Activated CD4-positive, CD25-positive, alpha-beta regulatory T cell treated with anti-CD3 and anti-CD28 coated beads, Interleukin-2, amount 50 U/mL, for 16 hours (primary cell): ENCODE measurements around the gene RPL41.
"Not testable (repeated sequence)": the region's sequence is repeated elsewhere in the genome, so short reads cannot be mapped to it uniquely, and the experiment has no call there.

Experiments
- DNase-seq: peaks from one replicate; pipeline ENCODE4 v3.0.0-alpha.2; 2020; ENCODE audit warnings: low read depth, low spot score

Gene RPL41

DNA sequence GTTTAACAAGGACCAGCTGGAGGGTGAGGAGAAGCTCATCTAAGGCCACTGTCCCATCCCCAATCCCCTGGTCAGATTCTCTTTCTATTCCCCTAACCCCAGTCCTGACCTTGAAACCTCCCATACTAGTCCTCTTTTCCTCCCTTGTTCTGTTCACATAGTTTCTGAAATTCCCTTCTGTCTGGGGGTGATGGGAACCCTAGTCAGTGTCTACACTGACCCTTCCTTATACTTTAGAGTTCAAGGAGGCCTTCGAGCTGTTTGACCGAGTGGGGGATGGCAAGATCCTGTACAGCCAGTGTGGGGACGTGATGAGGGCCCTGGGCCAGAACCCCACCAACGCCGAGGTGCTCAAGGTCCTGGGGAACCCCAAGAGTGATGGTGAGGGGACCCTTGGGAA lies 38.4 kb downstream of the RPL41 start:
- DNase-seq: no peak

DNA sequence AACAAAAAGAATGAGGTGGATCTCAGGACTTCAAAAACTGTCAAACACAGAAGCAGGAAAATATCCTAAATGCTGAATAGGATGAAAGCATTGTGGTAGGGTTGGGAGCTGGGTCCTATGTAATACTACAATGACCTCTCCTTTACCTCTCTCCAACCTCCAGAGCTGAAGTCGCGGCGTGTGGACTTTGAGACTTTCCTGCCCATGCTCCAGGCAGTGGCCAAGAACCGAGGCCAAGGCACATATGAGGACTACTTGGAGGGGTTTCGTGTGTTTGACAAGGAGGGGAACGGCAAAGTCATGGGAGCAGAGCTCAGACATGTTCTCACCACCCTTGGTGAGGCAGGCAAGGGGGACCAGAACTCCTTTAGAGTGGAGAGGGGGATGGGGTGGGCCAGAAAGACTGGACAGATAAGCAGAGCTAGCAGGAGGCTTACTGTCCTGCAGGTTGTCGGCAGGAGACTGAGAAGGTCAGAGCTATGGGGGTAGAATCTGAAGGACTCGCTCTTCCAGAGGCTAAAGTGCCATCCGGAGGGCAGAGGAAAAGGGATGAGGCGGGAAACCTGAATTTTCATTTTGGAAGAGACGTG lies 38.9 kb downstream of the RPL41 start:
- no peak for DNase-seq

- DNase-seq: not testable (repeated sequence)
These were observed 40.2 kb downstream of the RPL41 start for GRCh38 chr12:56156464-56157200.

- peak; percentile 30 for DNase-seq
These were observed 41.0 kb downstream of the RPL41 start for GRCh38 chr12:56157201-56158028.

GRCh38 chr12:56158029-56158925 lies 41.8 kb downstream of the RPL41 start, which contains the start of gene MYL6:
Gene MYL6, plus strand, starts transcription at chr12:56158359. Its CDS starts 43 bp downstream, at chr12:56158402.
- peak; percentile 89 for DNase-seq

DNA sequence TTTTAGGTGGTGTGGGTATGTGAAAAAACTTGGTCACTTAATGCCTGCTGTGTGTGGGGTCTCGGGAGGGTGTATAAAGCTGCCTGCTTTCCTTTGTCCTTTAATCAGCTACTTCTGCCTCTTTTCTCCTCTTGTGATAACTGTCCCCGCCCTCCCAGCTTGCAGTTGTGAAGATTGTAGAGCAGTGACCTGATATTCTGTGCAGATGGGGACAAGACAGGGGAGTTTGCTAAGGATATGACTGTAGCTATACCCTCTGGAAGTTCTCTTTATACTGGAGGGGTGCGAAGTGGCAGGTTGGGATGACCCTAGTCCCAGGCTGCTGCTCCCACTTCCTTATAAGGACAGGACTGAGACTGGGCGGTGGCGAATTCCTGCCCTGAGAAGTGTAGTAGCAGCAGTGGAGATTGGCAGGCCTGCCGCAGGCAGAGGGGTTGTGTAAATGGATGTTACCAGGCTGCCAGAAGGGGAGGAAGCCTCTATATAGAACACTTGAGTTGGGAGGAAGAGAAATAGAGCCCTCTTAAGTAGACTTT lies 42.6 kb downstream of the RPL41 start:
- DNase-seq: no peak

DNA sequence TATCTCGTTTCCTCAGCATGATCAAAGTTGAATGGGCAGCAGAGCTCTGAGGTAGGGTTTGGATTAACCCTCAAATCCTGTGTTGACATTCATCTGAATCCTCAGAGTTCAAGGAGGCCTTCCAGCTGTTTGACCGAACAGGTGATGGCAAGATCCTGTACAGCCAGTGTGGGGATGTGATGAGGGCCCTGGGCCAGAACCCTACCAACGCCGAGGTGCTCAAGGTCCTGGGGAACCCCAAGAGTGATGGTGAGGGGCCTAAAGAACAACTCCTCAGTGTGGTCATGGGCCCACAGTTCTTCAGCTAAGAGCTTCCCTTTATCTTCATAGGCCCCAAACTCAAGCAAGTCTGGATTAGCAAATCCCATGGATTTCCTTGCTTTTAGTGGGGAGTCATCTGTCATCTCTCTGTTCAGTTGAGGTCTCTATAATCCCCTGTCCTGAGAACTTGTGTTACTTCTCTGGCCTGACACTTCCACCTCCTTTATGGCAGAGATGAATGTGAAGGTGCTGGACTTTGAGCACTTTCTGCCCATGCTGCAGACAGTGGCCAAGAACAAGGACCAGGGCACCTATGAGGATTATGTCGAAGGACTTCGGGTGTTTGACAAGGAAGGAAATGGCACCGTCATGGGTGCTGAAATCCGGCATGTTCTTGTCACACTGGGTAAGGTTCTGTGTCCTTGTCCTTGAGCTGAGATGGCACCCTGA lies 43.2 kb downstream of the RPL41 start:
- no peak for DNase-seq

DNA sequence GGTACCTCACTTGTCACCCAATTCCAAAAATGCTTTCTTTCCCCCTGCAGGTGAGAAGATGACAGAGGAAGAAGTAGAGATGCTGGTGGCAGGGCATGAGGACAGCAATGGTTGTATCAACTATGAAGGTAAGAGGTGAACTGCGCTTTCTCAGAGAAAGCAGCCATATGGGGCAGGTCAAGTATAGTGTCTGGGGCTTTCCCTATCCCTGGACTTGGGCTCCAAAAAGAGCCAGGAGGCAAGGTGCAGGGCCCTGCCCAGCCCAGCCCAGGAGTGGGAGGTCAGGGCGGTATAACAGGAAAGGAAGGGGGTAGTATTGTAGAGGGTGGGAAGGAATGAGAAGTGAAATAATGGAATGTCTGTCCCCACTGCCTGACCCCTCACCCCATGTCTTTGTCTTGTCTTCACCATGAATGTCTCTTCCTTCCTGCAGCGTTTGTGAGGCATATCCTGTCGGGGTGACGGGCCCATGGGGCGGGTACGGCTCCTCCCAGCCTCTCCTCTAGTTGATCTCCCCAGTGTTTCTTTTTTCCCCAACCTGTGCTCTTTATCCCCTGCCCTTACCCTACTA lies 43.8 kb downstream of the RPL41 start:
- peak; percentile 32 for DNase-seq

DNA sequence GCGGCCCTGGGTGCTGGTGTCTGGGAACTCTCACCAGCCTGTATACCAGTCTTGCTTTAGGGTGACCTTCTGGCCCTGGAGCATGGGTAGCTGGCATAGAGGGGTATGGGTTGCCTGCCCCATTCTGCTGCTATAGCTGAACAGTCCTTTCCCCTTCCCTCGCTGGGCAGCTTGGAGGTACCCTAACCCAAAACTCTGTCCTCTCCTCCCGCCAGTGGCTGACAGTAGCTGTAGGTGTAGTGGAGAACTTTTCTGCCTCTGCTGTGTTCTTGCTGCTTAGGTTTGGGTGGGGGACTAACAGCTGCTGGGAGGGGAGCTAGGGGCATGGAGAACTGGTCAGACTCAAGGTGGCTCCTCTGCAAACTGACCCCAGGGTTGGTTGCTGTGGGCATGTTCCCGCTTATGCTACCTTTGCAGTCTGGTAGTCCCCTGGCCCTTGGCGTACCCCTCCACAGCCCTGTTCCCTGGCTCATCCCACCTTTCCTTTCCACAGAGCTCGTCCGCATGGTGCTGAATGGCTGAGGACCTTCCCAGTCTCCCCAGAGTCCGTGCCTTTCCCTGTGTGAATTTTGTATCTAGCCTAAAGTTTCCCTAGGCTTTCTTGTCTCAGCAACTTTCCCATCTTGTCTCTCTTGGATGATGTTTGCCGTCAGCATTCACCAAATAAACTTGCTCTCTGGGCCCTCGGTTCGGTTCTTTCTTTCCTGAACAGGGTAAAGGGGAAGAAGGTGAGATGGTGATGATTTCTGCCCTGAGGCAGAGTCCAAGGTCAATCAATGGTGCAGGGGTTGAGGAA lies 44.7 kb downstream of the RPL41 start:
- no peak for DNase-seq

DNA sequence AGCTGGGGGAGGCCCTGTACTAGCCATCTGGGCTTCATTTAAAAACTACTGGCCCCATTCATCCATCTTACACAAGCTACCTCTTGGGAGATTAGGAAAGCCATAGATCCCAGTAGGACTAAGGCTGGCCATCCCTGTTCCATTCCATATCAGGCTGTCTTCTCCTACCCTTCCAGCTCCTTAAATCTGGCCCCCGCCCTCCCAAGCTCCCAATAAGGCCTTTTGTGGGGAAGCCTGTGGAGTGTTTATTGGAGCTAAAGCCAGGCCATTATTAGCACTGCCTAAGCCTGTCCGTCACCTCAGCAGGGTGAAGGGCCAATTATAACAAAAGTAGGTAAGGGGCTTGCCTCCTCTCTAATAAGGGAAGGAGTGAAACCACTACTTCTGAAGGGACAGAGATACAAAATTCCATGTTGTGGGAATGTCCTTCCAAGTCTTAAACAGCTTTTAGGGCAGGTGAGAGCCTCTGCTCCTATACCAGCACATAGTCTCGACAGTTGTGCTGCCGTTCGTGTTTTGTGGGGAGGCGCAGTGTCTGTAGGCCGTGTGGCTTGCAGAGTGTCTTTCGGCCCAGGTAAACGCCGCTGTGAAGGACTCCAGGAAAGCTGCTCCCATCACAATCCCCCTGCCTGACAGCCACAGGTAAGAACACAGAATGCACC lies 45.4 kb downstream of the RPL41 start:
- no peak for DNase-seq

- DNase-seq: no peak
These were observed 46.2 kb downstream of the RPL41 start for GRCh38 chr12:56162468-56163290.

- no peak for DNase-seq
These were observed 47.3 kb downstream of the RPL41 start for GRCh38 chr12:56163533-56164344.

GRCh38 chr12:56164345-56164729 lies 47.9 kb downstream of the RPL41 start:
- no peak for DNase-seq

DNA sequence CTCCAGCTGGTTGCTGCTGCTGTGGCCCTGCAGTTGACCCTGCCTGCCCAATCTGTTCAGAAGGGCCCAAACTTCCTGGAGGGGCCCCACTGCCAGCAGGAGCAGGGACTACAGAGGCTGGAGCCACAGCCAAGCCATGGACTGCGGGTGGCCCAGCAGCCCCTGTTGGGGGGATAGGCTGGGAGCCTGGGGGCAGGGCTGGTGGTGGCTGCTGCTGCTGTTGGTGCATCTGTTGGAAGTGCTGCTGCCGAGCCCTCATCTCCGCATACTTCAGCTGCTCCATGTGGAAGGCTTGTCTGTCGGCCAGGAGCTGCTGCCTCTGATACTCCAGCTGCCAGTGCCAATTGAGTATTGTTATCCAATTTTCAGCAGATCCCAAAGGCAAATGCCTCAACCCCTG lies 48.9 kb downstream of the RPL41 start:
- no peak for DNase-seq
